HepG2 (cell line): ENCODE measurements around the gene ANKRD55. TPM values are rescaled to one million over a fixed set of nuclear protein-coding genes. Genes with fewer than 3 reads are reported as not detected.

ENCODE experiments used
- ATAC-seq: fragments of 200-7000 bp; cut with Tn5 transposase; 3 replicates; pipeline ENCODE4 v1.9.1; 2020; ENCODE audit warnings: mild to moderate bottlenecking, moderate library complexity
- BruUV-seq: library from RNA; stranded (reverse); fragments of 400-500 nt; replicated peaks from 2 replicates; lab custom pipeline; 2021; lab: Mats Ljungman, UMichigan
- CTCF ChIA-PET: fragments of 300-600 bp; formaldehyde crosslinking; extraction: SDS; loops from one replicate; lab custom pipeline; 2021; ENCODE audit warnings: low total read pairs, inconsistent platforms, low intra/inter-chr PET ratio; lab: Yijun Ruan, JAX
- POLR2A ChIA-PET: fragments of 350-600 bp; sonication (Branson Sonifier 250); formaldehyde crosslinking; loops from one replicate; lab custom pipeline; 2020; ENCODE audit warnings: antibody characterized with exemption, inconsistent platforms; lab: Yijun Ruan, JAX
- DNase-seq: peaks from one replicate; pipeline ENCODE4 v3.0.0-alpha.2; 2015; ENCODE audit warnings: low spot score
- FAIRE-seq: peaks from 3 replicates; lab custom pipeline; 2011; peaks lifted over from hg19 to GRCh38; lab: Jason Lieb, UNC
- H2AFZ ChIP-seq: one replicate; pipeline ENCODE4 v1.6.1; 2011; ENCODE audit warnings: low read length, inconsistent platforms
- H3K27ac ChIP-seq: fragments of 300-600 bp; 3 replicates; pipeline ENCODE4 v1.8.0; 2011; ENCODE audit warnings: mixed run types, mild to moderate bottlenecking, mixed read lengths, low read length, inconsistent platforms; ENCODE audit not compliant: insufficient read depth; ENCODE audit errors: extremely low read length
- H3K27me3 ChIP-seq, 2 experiments: fragments of 200-600 bp in 1 of 2; 2 replicates in 1 of 2; 3 replicates in 1 of 2; pipeline versions ENCODE4 v1.6.0 to v1.8.0; 2011; ENCODE audit warnings: low read length in 2 of 2, mild to moderate bottlenecking in 2 of 2, moderate library complexity in 2 of 2, inconsistent platforms in 1 of 2; ENCODE audit not compliant: insufficient read depth in 2 of 2, control insufficient read depth in 1 of 2
- H3K36me3 ChIP-seq, 2 experiments: fragments of 200-600 bp in 1 of 2; replicated peaks in 1 of 2; 2 replicates in 1 of 2; 3 replicates in 1 of 2; pipeline versions ENCODE4 v1.5.1 to v1.8.0; 2011; ENCODE audit warnings: low read length in 2 of 2, inconsistent platforms in 1 of 2; ENCODE audit not compliant: insufficient read depth in 2 of 2, control insufficient read depth in 1 of 2
- H3K4me1 ChIP-seq: 2 replicates; pipeline ENCODE4 v1.5.1; 2012; ENCODE audit warnings: low read length, inconsistent platforms; ENCODE audit not compliant: insufficient read depth
- H3K4me2 ChIP-seq: 2 replicates; pipeline ENCODE4 v1.6.0; 2011; ENCODE audit warnings: low read depth, low read length, inconsistent platforms
- H3K4me3 ChIP-seq, 3 experiments: fragments of 200-600 bp in 1 of 3; sonication (generic), shearing (Covaris generic) in 1 of 3; replicated peaks in 1 of 3; 2 replicates each; pipeline ENCODE4 v1.5.1; 2011 to 2016; ENCODE audit warnings: low read length in 3 of 3, inconsistent platforms in 2 of 3, low read depth in 2 of 3, mild to moderate bottlenecking in 2 of 3, control low read depth in 1 of 3, mixed read lengths in 1 of 3; ENCODE audit not compliant: insufficient read depth in 1 of 3
- H3K79me2 ChIP-seq: one replicate; pipeline ENCODE4 v1.6.1; 2011; ENCODE audit warnings: low read length, inconsistent platforms; ENCODE audit not compliant: insufficient read depth
- H3K9ac ChIP-seq: 2 replicates; pipeline ENCODE4 v1.6.0; 2011; ENCODE audit warnings: mild to moderate bottlenecking, low read depth, low read length, inconsistent platforms; ENCODE audit not compliant: insufficient read depth
- H3K9me3 ChIP-seq: 2 replicates; pipeline ENCODE4 v1.5.1; 2012; ENCODE audit warnings: mild to moderate bottlenecking, low read length
- H4K20me1 ChIP-seq: 2 replicates; pipeline ENCODE4 v1.6.0; 2011; ENCODE audit warnings: inconsistent platforms, mild to moderate bottlenecking, low read length, moderate library complexity; ENCODE audit not compliant: insufficient read depth
- AGO1 ChIP-seq: fragments of 200-400 bp; formaldehyde crosslinking; IDR thresholded peaks from 2 replicates; pipeline ENCODE4 v1.6.1; 2017; ENCODE audit warnings: mild to moderate bottlenecking, low read depth, low read length, moderate library complexity; ENCODE audit not compliant: poor library complexity, severe bottlenecking
- CCDC6 ChIP-seq: sonication (generic); formaldehyde crosslinking; IDR thresholded peaks from 2 replicates; pipeline ENCODE4 v1.8.1; 2022; ENCODE audit warnings: mild to moderate bottlenecking, missing genetic modification reagents, moderate library complexity
- CREM ChIP-seq, 2 experiments: sonication (generic) in 1 of 2; formaldehyde crosslinking in 1 of 2; IDR thresholded peaks; 2 replicates each; pipeline versions ENCODE4 v1.4.0 to v1.6.1; 2016 to 2020; ENCODE audit warnings: antibody characterized with exemption in 1 of 2, mild to moderate bottlenecking in 1 of 2, missing genetic modification reagents in 1 of 2
- MBD4 ChIP-seq: IDR thresholded peaks from 2 replicates; pipeline ENCODE4 v1.6.1; 2012; ENCODE audit warnings: low read length, inconsistent platforms, borderline replicate concordance
- NCOA2 ChIP-seq: sonication (generic); formaldehyde crosslinking; IDR thresholded peaks from 2 replicates; pipeline ENCODE4 v1.8.0; 2022; ENCODE audit warnings: inconsistent platforms
- PITX1 ChIP-seq: sonication (generic); formaldehyde crosslinking; IDR thresholded peaks from 2 replicates; pipeline ENCODE4 v1.5.1; 2020; ENCODE audit warnings: mild to moderate bottlenecking, missing genetic modification reagents
- SALL1 ChIP-seq: sonication (generic); formaldehyde crosslinking; IDR thresholded peaks from 2 replicates; pipeline ENCODE4 v1.8.0; 2022; ENCODE audit warnings: mild to moderate bottlenecking, missing genetic modification reagents
- TARDBP ChIP-seq: sonication (generic); formaldehyde crosslinking; IDR thresholded peaks from 2 replicates; pipeline ENCODE4 v1.8.0; 2022; ENCODE audit warnings: mild to moderate bottlenecking, missing genetic modification reagents
- ZC3H13 ChIP-seq: sonication (generic); formaldehyde crosslinking; IDR thresholded peaks from 2 replicates; pipeline ENCODE4 v1.8.1; 2023; ENCODE audit warnings: mild to moderate bottlenecking, missing genetic modification reagents, moderate library complexity
- ZMYM2 ChIP-seq: sonication (generic); formaldehyde crosslinking; IDR thresholded peaks from 2 replicates; pipeline ENCODE4 v1.8.0; 2022; ENCODE audit warnings: mild to moderate bottlenecking, missing genetic modification reagents
- ZMYM3 ChIP-seq: sonication (generic); formaldehyde crosslinking; IDR thresholded peaks from 2 replicates; pipeline ENCODE4 v1.5.1; 2020; ENCODE audit warnings: mild to moderate bottlenecking, missing genetic modification reagents
- WGBS: methylation state at CpG from one replicate; pipeline ENCODE4 v1.1.6; 2017; ENCODE audit warnings: low lambda C conversion rate; 5-methylcytosine and 5-hydroxymethylcytosine counted together
- in situ Hi-C: cut with HindIII; loops from 2 replicates; pipeline ENCODE4 v1.10.0; 2017; ENCODE audit warnings: low pct_unique_long_range_greater_than_20kb; ENCODE audit not compliant: extremely low pct_ligation_motif_present
- intact Hi-C: fragments of 100-400 bp; cut with micrococcal nuclease; formaldehyde crosslinking; loops from one replicate; pipeline ENCODE4 v1.10.0; 2022; ENCODE audit not compliant: unreplicated experiment
- polyA plus RNA-seq, 8 experiments: library from polyadenylated mRNA; depleted of rRNA in 3 of 8; stranded (reverse) in 7 of 8; unstranded in 1 of 8; fragments of >200 nt; fragmentation: Illumina TruSeq in 4 of 8; extraction: Trizol in 4 of 8; gene quantifications; 2 replicates each; pipeline versions ENCODE4 v1.2.1 to v1.2.3, GENCODE V29; 2011 to 2016; ENCODE audit warnings: low read depth in 4 of 8, missing spikeins in 1 of 8, mixed read lengths in 1 of 8; ENCODE audit not compliant: insufficient read depth in 1 of 8
- total RNA-seq, 5 experiments: library from RNA; depleted of rRNA; stranded (reverse); fragments of >200 nt; fragmentation: Illumina TruSeq; extraction: Trizol; gene quantifications; 2 replicates each; pipeline ENCODE4 v1.2.3, GENCODE V29; 2016; ENCODE audit warnings: low read depth in 1 of 5
- TF ChIP-seq, protein P1 (sequence below): sonication (generic); formaldehyde crosslinking; conservative IDR thresholded peaks from 2 replicates; pipeline ENCODE4 v1.4.0; 2020; ENCODE audit warnings: mild to moderate bottlenecking, missing genetic modification reagents, moderate library complexity
- TF ChIP-seq, protein P2 (sequence below): sonication (generic); formaldehyde crosslinking; IDR thresholded peaks from 2 replicates; pipeline ENCODE4 v1.8.0; 2022; ENCODE audit warnings: mild to moderate bottlenecking, missing genetic modification reagents, borderline replicate concordance

The ANKRD55 gene
- total and polyA plus RNA-seq, 2 of the 13 experiments (the other 11 are each of a cell fraction or from before 2014, with no cell fraction given) = 0.11 to 0.28 TPM

DNA sequence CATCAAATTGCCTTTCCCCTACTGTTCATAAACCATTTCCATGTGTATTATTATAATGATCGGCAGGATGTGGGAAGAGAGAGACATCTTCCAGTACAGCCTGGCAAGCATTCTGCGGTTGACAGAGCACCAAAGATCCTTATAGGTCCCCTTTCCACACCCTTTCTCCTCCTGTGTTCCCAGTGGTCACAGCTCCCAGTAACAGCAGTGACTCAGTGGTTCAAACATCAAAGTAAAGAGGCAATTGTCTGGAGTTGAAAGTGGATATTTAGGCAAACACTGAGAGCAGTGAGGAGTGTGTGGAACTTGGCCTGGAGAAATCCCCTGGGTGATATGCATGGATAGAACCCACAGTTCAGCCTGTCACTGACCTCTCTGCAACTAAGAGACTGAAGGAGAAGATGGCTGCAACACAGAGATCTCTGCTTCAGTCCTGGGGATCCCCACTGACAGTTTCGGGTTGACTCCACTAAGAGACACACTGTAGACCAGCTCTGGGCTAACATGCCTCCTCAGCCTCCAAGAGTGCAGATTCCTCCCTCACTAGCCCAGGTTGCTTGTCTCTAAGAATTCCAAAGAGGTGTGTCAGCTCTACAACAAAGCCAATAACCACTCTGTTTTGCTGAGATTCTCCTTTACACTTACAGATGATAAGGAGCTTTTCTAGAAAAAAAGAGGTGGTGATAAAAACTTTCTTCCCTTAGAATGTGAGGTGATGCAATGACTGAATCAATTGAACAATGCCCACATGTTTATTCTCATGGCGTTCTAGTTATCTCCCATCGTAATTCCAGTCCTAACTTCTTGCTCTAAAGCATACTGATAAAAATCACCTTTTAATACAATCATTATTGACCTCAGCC lies 143.9 kb downstream of the ANKRD55 start:
- peak; percentile 65 for DNase-seq
- Histone ChIP-seq H3K36me3 (no peaks in the 10 kb centered on the region), H3K27ac (peak overlapping the region; percentile 56), H3K9ac (peak overlapping the region; percentile 28), H3K4me1 (peaks cover 52% of the 10 kb centered on the region), H3K27me3 (no peaks in the 10 kb centered on the region), H3K4me3 (peak overlapping the region in 1 of 3 experiments; percentile 36; a peak in 1 of 6 replicates), H3K4me2 (peak overlapping the region; percentile 81), H2AFZ (peak overlapping the region; percentile 65), H3K79me2 (no peaks in the 10 kb centered on the region), H3K9me3 (no peaks in the 10 kb centered on the region), H4K20me1 (no peaks in the 10 kb centered on the region)
- no TSS peak for BruUV-seq
- intact Hi-C loops = no loop called here
- 22% methylated on average over 4 of the region's 5 CpGs for WGBS
- peak; percentile 86 for ATAC-seq
- FAIRE-seq = peak; percentile 86
- POLR2A ChIA-PET = interaction anchor here (0.6 to 2.4 kb wide), 5 partner anchors 9 to 153 kb away, joined by 3 to 8 read pairs (median 6); no protein-coding TSS in a partner anchor
- in situ Hi-C loops = no loop called here
- CTCF ChIA-PET = no interaction called here
- TF ChIP-seq TARDBP (CRISPR knock-in tag) (0 out of 2 replicates have a peak, but pooled peaks have one; percentile 22), CREM (IDR thresholded peaks at IDR 0.05) (peak; percentile 29; the same call in 1 of the 2 replicates), CREM (CRISPR knock-in tag; IDR thresholded peaks at IDR 0.05) (no peak), SALL1 (CRISPR knock-in tag) (peak; percentile 38; the same call in 1 of the 2 replicates), ZMYM3 (peak; percentile 81; the same call in 1 of the 2 replicates), AGO1 (no peak), PITX1 (peak; percentile 54; the same call in 1 of the 2 replicates), NCOA2 (CRISPR knock-in tag) (peak; percentile 25; the same call in 1 of the 2 replicates), ZC3H13 (CRISPR knock-in tag) (no peak), MBD4 (no peak), ZMYM2 (CRISPR knock-in tag) (peak; percentile 75; the same call in 1 of the 2 replicates), CCDC6 (no peak)
- TF ChIP-seq, protein P1, sequence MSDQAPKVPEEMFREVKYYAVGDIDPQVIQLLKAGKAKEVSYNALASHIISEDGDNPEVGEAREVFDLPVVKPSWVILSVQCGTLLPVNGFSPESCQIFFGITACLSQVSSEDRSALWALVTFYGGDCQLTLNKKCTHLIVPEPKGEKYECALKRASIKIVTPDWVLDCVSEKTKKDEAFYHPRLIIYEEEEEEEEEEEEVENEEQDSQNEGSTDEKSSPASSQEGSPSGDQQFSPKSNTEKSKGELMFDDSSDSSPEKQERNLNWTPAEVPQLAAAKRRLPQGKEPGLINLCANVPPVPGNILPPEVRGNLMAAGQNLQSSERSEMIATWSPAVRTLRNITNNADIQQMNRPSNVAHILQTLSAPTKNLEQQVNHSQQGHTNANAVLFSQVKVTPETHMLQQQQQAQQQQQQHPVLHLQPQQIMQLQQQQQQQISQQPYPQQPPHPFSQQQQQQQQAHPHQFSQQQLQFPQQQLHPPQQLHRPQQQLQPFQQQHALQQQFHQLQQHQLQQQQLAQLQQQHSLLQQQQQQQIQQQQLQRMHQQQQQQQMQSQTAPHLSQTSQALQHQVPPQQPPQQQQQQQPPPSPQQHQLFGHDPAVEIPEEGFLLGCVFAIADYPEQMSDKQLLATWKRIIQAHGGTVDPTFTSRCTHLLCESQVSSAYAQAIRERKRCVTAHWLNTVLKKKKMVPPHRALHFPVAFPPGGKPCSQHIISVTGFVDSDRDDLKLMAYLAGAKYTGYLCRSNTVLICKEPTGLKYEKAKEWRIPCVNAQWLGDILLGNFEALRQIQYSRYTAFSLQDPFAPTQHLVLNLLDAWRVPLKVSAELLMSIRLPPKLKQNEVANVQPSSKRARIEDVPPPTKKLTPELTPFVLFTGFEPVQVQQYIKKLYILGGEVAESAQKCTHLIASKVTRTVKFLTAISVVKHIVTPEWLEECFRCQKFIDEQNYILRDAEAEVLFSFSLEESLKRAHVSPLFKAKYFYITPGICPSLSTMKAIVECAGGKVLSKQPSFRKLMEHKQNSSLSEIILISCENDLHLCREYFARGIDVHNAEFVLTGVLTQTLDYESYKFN (CRISPR knock-in tag) = peak; percentile 62
- TF ChIP-seq, protein P2, sequence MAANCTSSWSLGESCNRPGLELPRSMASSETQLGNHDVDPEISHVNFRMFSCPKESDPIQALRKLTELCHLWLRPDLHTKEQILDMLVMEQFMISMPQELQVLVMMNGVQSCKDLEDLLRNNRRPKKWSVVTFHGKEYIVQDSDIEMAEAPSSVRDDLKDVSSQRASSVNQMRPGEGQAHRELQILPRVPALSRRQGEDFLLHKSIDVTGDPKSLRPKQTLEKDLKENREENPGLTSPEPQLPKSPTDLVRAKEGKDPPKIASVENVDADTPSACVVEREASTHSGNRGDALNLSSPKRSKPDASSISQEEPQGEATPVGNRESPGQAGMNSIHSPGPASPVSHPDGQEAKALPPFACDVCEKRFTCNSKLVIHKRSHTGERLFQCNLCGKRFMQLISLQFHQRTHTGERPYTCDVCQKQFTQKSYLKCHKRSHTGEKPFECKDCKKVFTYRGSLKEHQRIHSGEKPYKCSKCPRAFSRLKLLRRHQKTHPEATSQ = peak; percentile 25; the same call in 1 of the 2 replicates
